GM04504 (cell line): ENCODE results near the gene FOSL1.

Experiments used
- DNase-seq: peaks from one replicate; pipeline ENCODE4 v3.0.0-alpha.2; 2012; ENCODE audit warnings: low read depth

Gene FOSL1

DNA sequence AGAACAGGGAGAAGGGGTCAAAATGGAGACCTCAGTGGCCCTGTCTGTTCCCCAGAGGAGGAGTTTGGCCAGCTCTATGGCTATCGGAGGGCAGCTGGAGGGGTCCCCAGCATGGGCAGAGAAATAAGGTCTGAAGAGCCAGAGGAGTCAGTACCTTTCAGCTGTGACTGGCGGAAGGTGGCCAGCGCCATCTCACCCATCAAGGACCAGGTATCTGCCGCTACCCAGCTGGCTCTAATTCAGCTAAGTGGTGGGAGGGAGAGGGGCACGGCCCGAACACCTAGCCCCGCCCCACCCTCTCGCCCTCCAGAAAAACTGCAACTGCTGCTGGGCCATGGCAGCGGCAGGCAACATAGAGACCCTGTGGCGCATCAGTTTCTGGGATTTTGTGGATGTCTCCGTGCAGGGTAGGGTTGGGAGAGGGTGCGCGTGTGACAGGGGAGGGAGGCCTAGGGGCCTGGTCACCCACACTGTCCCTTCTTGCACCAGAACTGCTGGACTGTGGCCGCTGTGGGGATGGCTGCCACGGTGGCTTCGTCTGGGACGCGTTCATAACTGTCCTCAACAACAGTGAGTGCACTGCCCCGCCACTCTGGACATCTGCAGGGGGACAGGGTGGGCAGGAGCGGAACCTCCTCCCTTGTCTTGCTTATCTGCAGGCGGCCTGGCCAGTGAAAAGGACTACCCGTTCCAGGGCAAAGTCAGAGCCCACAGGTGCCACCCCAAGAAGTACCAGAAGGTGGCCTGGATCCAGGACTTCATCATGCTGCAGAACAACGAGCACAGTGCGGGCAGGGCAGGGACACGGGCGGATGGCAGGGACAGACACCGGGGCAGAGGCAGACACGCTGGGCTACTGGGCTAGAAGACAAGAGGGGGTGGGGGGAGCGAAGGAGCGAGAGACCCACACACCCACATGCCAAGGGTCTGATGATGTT, 17.8 kb downstream of the FOSL1 start:
- no peak for DNase-seq

DNA sequence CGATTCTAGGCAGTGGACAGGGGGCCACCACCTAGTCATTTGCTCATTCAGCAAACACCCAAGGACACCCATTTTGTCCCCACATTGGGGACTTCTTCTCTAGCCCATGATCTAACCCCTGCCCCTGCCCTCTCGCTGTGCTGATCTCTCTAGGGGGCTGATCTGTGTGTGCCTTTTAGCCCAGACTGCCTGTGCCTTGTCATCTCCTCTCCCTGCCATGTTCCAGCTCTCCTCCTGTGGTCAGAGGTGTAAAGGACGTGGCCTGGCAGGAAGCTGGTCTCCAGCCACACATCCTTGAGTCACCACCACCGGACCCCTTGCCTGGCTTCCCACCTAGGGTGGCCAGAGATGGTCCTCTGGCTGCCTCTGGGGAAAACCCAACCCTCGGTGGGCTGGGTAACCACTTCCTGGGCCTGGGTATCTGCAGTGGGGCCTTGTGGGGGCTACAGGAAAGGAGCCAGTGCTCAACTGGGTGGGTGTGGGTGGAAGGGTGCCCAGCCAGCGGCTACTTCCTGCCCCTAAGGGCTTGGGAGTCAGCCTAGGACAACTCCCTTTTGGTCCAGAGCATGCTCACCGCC, 19.3 kb downstream of the FOSL1 start:
- no peak for DNase-seq

DNA sequence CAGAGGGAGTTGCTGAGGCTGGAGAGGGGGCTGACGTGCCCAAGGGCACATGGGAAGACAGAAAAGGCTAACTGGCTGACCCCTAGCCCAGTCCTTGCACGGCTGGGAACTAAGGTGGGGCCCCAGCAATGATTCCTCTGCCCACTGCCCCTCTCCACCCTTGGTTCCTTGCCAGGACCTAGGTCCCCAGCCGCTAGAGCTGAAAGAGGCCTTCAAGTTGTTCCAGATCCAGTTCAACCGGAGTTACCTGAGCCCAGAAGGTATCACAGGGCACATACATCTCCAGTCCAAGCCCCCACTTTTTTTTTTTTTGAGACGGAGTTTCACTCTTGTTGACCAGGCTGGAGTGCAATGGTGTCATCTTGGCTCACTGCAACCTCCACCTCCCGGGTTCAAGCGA, 20.2 kb downstream of the FOSL1 start:
- no peak for DNase-seq

DNA sequence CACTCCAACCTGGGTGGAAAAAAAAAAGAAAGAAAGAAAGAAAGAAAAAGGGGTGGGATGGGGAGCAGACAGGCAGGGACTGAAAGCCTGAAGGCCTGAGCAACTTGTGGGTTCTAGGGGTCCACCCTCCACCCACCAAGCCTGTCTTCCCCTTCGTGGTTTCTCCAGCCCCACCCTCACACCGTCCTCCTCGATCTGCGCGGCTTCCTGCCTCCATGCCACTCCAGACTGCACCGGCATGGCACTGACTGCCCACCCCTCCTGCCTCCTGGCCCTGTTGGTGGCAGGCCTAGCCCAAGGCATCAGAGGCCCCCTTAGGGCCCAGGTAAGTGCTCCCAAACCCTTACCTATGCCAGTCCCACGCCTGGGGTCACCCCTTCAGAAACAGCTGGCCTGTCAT, 20.6 kb downstream of the FOSL1 start, which contains the start of gene CTSW:
TSS of gene CTSW (plus strand) at position 221 of the 400 bp plus-strand sequence. CDS start at position 239, 18 bp downstream.
- DNase-seq, result no peak

DNA sequence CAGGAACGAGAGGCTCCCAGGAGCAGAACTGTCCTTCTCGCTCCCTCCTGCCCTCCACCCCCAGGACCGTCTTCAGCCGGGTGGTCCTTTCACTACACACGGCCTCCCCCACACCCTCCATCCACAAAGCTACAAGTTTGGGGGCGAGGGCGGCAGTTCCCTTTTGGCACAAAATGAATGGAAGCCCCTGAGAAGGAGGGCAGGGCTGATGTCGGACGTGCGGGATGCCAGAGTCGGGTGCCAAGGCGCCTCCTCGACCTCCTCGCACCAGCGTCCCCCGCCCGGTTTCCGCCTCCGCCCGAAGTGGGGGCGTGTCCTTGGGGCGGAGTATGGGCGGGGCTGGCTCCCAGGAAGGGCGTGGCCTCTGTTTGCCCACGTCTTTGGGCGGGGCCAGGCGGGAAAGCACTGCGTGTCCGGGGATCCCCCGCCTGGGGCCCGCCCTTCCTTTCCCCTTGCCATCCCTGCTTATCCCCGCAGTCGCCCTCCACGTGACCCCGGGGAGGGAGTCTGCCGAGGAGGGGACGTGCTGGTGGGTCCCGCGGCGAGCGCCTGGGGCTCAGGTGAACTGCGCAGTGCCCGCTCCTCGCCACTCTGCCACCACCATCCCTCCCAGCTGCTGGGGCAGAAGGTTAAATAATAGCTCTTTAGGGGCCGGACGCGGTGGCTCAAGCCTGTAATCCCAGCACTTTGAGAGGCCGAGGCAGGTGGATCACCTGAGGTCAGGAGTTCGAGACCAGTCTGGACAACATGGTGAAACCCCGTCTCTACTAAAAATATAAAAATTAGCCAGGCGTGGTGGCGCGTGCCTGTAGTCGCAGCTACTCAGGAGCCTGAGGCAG, 26.7 kb downstream of the FOSL1 start:
- peak; percentile 87 for DNase-seq

DNA sequence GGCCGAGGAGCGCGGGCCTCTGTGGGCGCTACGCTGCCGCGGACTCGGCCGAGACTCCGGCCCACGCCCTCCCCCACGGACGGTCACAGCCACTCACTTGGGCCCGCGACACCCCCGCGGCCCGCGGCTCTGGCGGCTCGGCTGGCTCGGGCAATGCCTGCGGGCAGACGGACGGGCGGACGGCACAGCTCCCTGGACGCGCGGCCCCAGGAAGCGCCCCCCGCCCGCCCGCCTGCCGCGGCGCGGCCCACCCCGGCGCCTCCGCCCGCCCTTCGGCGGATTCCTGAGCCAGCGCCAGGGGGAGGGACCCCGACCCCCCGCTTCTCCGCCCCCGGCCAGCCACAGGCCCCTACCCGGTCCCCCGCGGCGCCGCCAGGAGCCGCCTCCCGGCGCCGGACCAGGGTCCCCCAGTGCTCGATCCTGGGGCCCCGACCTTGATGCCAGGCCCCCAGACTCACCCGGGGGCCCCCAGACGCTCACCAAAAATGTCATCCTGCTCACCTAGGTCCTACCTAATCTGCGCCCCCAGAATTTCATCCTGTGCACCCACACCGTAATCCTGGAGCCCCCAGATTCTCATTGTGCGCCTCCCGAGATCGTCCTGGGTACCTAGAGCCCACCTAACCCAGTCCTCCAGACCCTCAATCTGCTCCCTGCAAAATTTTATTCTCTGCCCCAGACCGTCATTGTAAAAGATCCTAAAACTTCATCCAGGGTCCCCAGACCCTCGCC, 27.4 kb downstream of the FOSL1 start, which contains the start of gene EFEMP2:
TSS of gene EFEMP2 (minus strand) at position 215 of the 732 bp plus-strand sequence. CDS start 446 bp downstream, outside the sequence.
- no peak for DNase-seq

DNA sequence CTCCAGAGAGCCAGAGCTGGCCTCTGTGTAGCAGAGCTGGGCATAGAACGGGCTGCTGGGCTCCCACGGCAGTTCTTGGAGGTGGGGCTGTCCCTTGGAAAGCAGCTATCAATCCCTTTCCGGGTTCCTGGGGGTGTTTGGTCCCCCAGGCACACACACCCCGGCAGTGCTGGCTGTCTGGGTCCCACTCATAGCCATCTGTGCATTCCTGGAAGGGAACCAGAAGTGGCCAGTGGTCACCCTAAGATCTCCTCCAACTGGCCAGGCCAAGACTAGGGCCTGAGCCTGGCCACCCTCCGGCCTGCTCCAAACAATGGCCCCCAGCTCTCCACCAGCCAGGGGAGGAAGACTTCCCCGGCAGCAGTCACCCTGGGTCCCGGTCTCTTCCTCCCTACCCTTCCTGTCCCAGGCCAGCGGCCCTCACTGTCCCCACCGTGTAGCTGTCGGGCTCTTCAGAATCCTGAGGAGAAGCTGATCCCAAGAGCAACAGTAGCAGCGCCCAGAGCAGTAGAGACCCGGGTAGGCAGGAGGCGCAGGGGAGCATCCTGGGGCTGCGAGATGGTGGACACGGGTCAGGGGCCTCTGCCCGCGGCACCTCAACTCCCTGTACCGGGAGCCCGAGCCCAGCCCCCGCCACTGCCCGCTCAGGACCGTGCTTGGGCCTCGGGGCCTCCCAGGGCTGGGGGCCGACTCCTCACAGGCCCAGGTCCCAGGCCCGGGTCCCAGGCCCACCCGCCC, 28.2 kb downstream of the FOSL1 start:
- DNase-seq, result no peak

DNA sequence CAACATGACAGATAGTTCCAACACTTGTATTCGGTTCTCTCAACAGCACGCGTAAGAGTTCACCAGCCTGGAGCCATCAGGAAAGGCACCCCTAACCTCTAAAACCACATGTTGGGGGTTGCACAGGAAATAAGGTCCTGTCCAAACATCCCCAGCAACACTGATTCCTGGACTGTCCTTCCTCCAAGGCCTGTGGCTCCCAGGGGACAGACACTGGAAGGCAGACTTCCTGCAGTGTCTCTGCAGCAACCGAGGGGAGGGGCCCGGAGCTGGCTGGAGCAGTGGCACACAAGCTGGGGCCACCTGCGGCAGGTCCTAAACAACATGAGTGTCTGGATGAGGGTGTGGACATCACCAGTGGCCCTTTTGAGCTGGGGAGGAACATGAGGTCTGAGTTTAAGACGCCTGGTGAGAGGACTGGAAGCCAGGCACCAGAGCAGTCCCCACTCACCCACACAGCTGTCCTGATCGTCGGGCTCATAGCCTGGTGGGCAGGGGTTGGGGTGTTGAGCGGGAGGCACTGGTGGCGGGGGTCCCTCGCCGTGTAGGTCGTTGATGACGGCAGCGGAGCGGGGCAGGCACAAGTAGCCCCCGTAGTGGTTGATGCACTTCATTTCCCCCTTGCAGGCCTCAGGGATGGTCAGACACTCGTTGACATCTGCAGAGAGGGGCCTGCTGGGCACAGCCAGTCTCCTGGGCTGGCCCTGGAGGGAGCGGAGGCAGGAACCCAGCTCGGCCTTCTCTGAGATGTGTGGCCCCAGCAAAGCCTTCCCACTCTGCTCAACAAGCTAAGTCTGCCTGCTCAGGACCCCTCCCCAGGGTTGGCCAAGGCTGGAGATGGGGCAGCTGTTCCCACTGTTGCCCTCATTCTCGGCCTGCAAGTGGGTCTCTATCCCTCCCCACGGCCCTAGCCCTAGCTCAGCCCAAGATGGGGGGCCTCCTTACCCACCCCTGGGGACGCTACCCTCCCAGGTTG, 29.2 kb downstream of the FOSL1 start:
- no peak for DNase-seq

DNA sequence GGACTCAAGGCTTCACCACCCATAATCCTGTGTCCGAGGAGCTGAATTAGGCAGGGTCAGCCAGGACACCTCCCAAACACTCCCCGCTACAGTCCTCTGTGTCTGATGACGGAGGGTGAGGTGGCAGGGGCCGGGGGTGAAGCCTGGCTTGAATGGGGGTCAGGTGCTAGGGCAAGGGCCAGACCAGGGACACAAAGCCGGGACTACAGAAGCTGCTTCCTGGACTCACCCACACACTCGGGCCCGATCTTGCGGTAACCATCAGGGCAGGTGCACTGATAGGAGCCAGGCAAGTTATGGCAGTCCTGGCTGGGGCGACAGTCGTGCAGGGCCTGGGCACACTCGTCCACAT, 29.9 kb downstream of the FOSL1 start:
- no peak for DNase-seq

DNA sequence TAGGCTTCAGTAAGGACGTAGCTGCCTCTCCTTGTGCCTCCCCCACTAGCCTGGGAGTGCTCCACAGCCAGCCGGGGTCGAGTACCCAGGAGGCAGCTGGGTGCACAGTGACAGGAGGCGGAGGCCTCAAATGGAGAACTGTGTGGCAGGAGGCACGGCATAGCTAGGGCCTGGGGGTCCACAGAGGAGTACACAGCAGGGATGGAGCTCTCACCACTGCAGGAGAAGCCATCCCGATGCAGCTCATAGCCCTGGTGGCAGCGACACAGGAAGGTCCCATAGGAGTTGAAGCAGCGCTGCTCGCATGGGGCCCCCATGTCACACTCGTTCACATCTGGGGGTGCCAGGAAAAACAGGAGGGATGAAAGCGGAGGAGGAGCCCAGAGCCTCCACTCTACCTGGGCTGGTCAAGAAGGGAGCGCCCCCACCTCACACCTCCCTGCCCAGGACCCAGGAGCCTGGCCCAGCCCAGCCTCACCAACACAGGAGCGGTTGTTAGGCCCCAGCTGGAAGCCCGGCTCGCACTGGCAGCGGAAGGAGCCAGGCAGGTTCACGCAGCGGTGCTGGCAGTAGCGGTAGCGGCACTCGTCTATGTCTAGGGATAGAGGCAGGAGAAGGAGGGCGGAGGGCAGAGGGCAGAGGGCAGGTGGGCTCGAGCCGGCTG, 30.4 kb downstream of the FOSL1 start:
- DNase-seq, result no peak

DNA sequence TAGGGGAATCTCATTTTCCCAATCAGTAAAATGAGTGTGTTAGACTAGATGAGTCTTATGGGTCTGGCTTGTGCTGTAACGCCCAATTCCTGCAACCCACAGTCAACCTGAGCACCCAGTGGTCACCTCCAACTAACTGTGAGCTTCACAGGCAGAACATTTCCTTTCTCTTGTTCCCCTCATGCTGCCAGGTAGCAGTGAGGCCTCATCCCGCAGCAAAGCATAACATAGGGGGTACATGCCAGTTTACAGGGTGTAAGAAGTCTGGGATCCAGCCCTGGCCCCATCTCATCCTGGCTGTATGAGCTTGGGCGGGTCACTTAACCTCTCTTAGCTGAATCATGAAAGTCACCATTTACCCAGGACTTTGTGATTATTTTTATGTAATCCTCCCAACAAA, 31.3 kb downstream of the FOSL1 start:
- no peak for DNase-seq

DNA sequence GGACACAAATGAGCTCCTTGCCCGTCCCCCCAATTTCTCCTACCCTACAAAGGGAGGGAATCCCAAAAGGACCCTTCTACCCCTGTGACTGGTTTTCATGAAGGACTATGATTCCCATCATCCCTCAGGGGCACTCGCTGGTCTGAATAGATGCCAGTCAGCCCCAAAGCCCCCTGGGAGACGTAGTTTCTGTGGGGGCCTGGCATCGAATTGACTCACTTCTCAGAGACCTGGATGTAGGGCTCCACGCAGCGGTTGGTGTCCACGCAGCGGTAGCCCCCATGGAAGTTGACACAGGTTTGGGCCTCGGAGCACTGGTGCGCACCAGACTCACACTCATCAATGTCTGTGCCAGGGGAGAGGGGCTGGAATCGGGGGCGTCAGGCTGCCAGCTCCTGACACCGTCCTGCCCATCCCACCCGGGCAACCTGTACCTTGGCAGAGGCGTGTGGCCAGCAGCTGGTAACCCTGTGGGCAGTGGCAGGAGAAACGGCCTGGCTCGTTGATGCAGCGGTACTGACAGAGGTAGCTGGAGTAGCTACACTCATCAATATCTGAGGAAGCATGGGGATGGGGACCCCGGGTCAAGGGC, 32.0 kb downstream of the FOSL1 start:
- DNase-seq, result no peak

DNA sequence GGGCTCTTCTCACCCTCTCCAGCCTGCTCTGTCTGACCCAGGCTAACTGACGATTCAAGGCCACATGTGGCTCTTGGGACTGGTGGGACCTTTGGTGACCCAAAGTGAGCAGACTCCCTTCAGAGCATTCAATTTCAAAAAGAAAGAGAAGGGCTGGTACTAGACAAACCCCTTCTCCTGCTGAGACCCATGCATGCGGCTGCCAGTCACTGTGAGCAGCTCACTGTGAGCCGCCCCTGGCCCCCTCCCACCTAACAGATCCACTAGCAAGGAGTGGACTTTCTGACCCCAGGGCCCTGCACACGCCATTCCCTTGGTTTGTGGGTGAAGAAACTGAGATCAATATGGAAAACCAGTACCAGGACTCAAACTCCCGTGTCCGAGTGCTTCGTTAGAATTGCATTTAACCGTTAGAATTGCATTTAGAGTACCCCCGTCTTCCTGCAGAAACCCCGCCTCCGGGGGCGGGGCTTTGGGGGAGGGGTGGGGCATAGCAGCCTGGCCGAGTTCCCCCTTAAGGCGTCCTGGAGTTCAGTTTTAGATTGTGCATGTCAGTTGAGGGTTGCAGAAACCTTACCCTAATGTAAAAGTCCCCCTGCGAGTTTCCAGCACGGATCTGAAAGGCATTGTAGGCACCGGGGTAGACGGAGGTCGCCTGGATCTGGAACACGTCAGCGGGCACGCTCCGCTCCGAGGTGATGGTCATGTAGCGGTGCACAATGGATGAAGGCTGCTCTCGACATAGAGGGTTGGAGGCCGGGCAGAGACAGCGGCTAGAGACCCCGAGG, 32.7 kb downstream of the FOSL1 start:
- no peak for DNase-seq

DNA sequence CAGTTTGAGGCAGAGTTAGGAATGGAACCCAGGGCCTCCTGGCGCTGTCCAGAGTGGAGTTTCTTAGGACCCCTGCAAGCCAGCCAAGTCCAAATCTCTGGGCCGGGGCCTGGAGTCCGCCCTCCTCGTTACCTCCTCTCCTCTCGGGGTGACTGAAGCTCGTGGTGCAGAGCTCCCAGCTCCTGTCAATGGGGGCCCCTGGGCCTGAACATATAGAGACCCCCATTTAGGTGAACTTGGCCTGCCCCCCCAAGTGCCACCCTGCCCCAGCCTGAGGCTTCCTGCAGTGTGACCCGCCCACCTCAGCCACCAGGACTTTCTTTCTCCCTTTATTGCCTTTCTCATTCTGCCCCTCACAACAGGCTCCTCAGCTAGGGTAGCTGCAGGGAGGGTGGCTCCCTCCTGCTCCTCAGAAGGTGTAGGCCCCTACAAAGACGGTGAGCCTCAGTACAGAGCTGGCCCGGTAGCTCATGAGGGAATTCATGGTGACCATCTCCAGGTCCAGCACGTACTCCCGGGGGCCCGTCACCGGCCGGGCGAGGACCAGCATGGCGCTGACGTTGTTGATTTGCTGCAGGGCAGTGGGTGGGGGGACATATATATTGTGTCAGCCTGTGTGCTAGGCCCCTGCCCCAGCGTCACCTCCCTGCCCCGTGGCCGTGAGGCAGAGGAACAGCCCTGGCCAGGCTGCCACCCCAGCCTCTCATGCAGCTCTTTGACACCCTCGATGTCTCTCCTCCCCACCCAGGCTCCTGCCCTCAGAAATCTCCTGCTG, 33.5 kb downstream of the FOSL1 start:
- no peak for DNase-seq

DNA sequence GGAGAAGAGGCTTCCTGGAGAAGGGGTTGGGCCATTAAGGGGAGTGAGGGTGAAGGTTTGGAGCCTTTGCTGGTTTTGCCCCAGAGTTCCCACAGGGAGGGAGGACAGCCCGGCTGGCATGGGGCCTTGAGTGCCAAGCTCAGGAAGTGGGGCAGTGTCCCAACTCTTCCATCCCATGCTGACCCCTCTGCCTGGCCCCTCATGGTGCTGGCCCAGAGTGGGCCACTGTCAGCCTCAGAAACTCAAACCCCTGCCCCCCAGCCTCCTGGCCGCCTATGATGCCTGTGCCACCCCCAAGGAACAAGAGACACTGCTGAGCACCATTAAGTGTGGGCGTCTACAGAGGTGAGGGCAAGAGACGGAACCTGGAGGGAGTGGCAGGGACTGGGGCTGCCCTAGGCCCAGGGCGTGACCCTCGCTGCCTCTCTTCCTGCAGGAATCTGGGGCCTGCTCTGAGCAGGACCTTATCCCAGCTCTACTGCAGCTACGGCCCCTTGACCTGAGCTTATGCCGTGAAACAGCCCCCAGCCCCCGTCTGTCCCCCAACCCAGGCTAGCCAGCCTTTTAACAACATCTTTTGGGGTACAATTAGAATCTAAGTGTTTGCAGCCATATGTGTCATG, 34.5 kb downstream of the FOSL1 start:
- no peak for DNase-seq

DNA sequence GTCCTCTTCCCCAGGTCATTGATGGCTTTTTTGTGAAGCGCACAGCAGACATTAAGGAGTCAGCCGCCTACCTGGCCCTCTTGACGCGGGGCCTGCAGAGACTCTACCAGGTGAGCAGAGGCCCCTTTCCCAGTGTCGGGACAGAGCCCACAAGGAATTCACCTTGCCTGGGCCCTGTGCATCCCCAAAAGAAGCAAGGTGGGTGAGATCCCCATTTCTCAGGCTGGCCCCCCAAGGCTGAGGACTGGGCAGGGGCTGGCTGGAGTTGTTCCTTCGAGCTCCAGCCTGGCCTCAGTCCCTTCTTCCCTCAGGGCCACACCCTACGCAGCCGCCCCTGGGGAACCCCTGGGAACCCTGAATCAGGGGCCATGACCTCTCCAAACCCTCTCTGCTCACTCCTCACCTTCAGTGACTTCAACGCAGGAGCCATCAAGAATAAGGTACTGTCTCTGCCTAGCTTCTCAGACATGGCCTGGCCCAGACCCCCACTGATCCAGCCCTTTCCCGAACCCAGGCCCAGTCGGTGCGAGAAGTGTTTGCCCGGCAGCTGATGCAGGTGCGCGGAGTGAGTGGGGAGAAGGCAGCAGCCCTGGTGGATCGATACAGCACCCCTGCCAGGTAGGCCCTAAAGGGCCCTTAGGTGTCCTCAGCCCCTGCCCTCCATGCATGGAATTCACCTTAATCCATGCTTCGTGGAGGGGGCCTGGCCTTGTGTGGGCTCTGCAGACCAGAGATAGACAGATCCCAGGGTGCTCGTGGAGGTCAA, 35.3 kb downstream of the FOSL1 start:
- DNase-seq, result no peak
